Adrenal gland (tissue), 12 donors: Measurements from ENCODE around the gene KCNJ1. TPM values are rescaled to one million over a fixed set of nuclear protein-coding genes. Genes with fewer than 3 reads are reported as not detected.

Experiments
- DNase-seq, 7 donors: peaks; one replicate each; pipeline ENCODE4 v3.0.0-alpha.2; 2019 to 2020
- H3K27ac ChIP-seq, 5 donors: fragments of 200-600 bp; sonication (generic) in 4 of 5; 1 replicate in 3 of 5; 2 replicates in 2 of 5; pipeline versions ENCODE4 v1.5.1 to v1.8.0; 2016 to 2020; ENCODE audit warnings: mild to moderate bottlenecking in 1 of 5
- H3K27me3 ChIP-seq: fragments of 200-600 bp; 2 replicates; pipeline ENCODE4 v1.8.0; 2021
- H3K36me3 ChIP-seq, 2 donors: fragments of 200-600 bp; replicated peaks in 1 of 2; 1 replicate in 1 of 2; 2 replicates in 1 of 2; pipeline versions ENCODE4 v1.5.1 to v1.8.0; 2018 to 2022
- H3K4me1 ChIP-seq, 2 donors: fragments of 200-600 bp; replicated peaks in 1 of 2; 1 replicate in 1 of 2; 2 replicates in 1 of 2; pipeline versions ENCODE4 v1.5.1 to v1.8.0; 2018 to 2021
- H3K4me3 ChIP-seq, 4 donors: fragments of 200-600 bp; sonication (generic) in 3 of 4; one replicate each; pipeline ENCODE4 v1.5.1; 2016 to 2018
- H3K9me3 ChIP-seq, 3 donors: fragments of 200-600 bp; sonication (generic) in 1 of 3; replicated peaks in 1 of 3; 1 replicate in 2 of 3; 2 replicates in 1 of 3; pipeline versions ENCODE4 v1.5.1 to v1.8.0; 2016 to 2021
- CTCF ChIP-seq, 6 experiments: fragments of 450-650 bp in 4 of 6; fragments of 200-600 bp in 2 of 6; sonication (generic) in 1 of 6; IDR thresholded peaks; 1 replicate in 5 of 6; 2 replicates in 1 of 6; pipeline versions ENCODE4 v1.5.1 to v1.8.0; 2016 to 2021; ENCODE audit warnings: antibody characterized with exemption in 6 of 6, mild to moderate bottlenecking in 2 of 6, moderate library complexity in 1 of 6
- POLR2A ChIP-seq, 2 donors: fragments of 450-650 bp; IDR thresholded peaks; one replicate each; pipeline ENCODE4 v1.6.1; 2017; ENCODE audit warnings: antibody characterized with exemption in 2 of 2, mild to moderate bottlenecking in 2 of 2, moderate library complexity in 1 of 2
- WGBS, 4 donors: extraction: QIAGEN DNeasy Blood & Tissue Kit in 2 of 4; methylation state at CpG; one replicate each; pipeline versions ENCODE4 v1.1.5 to v1.1.7; 2013 to 2017; 5-methylcytosine and 5-hydroxymethylcytosine counted together
- intact Hi-C, 2 donors: fragments of 100-400 bp; cut with DNase I; formaldehyde crosslinking; loops; one replicate each; pipeline versions ENCODE4 v1.14.1 to v1.15.0; 2022 to 2023
- polyA plus RNA-seq, 3 donors: library from polyadenylated mRNA; stranded (reverse); fragments of 200-250 nt in 2 of 3; fragments of 350-450 nt in 1 of 3; fragmentation: Illumina TruSeq in 1 of 3; extraction: RNeasy Lipid Tissue Mini Kit (QIAGEN cat#74804) in 1 of 3; gene quantifications; one replicate each; pipeline ENCODE4 v1.2.3, GENCODE V29; 2013 to 2014
- total RNA-seq, 9 donors: library from RNA; depleted of rRNA in 4 of 9; stranded (reverse); fragments of >200 nt in 4 of 9; fragments of 120-200 nt in 1 of 9; fragmentation: NEBNext Ultra II Directional in 1 of 9; extraction: Animal tissue kit (Norgen Biotek cat#: 25700) in 1 of 9; gene quantifications; one replicate each; pipeline versions ENCODE4 v1.1.0 to v1.2.4, GENCODE V29; 2013 to 2023
- donor health status: healthy with polysubstance abuse.
- donor health status: Bipolar disorder and iron deficiency.
- donor health status: DM: yes; HTN: yes; CAD: no.
- donor health status: DM: no; HTN: no; CAD: no.
- donor health status: DM: no; HTN: no; CAD: no.
- donor health status: DM: yes; HTN: yes; CAD: no.

Gene KCNJ1
- total and polyA plus RNA-seq, 12 donors = 0.06 to 0.17 (median 0.16) TPM; not detected in 9

GRCh38 chr11:128830290-128831173 is 36.6 kb downstream of the KCNJ1 start:
- no peaks in the 10 kb centered on the region for H3K36me3 ChIP-seq
- peak overlapping the region in 1 of 4 donors; percentile 28 for H3K4me3 ChIP-seq
- H3K27ac ChIP-seq = no peak overlapping the region
- no peaks in the 10 kb centered on the region for H3K9me3 ChIP-seq
- no peaks in the 10 kb centered on the region for H3K27me3 ChIP-seq
- 78 to 90% (median 87%) methylated on average over 7 to 11 of the region's 11 CpGs for WGBS, 4 donors
- no peak for DNase-seq
- no peak for TF ChIP-seq CTCF (IDR thresholded peaks at IDR 0.05)
- intact Hi-C loops = loop anchor here (10.0 kb wide), 2 partner anchors 656 to 796 kb away; no protein-coding TSS in a partner anchor
- peaks cover 3 to 16% of the 10 kb centered on the region in 2 donors for H3K4me1 ChIP-seq

GRCh38 chr11:128828350-128828749 is 38.7 kb downstream of the KCNJ1 start:
- intact Hi-C loops = no loop called here

GRCh38 chr11:128827191-128827893 is 39.8 kb downstream of the KCNJ1 start:
- 79 to 86% (median 84%) methylated on average over 7 of the region's 7 CpGs for WGBS, 4 donors
- Histone ChIP-seq H3K27ac (peak overlapping the region in 1 of 5 donors; percentile 29), H3K4me1 (peaks cover 0 to 7% of the 10 kb centered on the region in 2 donors), H3K36me3 (no peaks in the 10 kb centered on the region), H3K4me3 (no peak overlapping the region), H3K27me3 (no peaks in the 10 kb centered on the region), H3K9me3 (no peaks in the 10 kb centered on the region)
- intact Hi-C loops = no loop called here
- no peak for DNase-seq
- TF ChIP-seq POLR2A (IDR thresholded peaks at IDR 0.05) (no peak), CTCF (IDR thresholded peaks at IDR 0.05) (no peak)

More at GRCh38 chr11:128828350-128828749, 38.7 kb downstream of the KCNJ1 start:
- no peak for DNase-seq
- Histone ChIP-seq H3K36me3 (no peaks in the 10 kb centered on the region), H3K4me3 (no peak overlapping the region), H3K27ac (no peak overlapping the region), H3K4me1 (peaks cover 0 to 7% of the 10 kb centered on the region in 2 donors), H3K9me3 (no peaks in the 10 kb centered on the region), H3K27me3 (no peaks in the 10 kb centered on the region)
- TF ChIP-seq CTCF (IDR thresholded peaks at IDR 0.05) (no peak), POLR2A (IDR thresholded peaks at IDR 0.05) (no peak)
- WGBS, 4 donors = 82 to 97% (median 85%) methylated on average over 4 of the region's 4 CpGs

GRCh38 chr11:128825050-128825784 is 41.9 kb downstream of the KCNJ1 start:
- no peaks in the 10 kb centered on the region for H3K36me3 ChIP-seq
- H3K4me1 ChIP-seq = no peaks in the 10 kb centered on the region
- intact Hi-C loops = no loop called here
- no peaks in the 10 kb centered on the region for H3K9me3 ChIP-seq
- DNase-seq = no peak
- WGBS, 4 donors = 81 to 89% (median 83%) methylated on average over 12 to 20 of the region's 20 CpGs
- peak overlapping the region in 2 of 5 donors; percentile 47 to 65 for H3K27ac ChIP-seq
- H3K27me3 ChIP-seq = no peaks in the 10 kb centered on the region
- TF ChIP-seq CTCF (IDR thresholded peaks at IDR 0.05) = no peak
- TF ChIP-seq POLR2A (IDR thresholded peaks at IDR 0.05) = no peak
- no peak overlapping the region for H3K4me3 ChIP-seq
